HEK293 (cell line): ENCODE measurements around the gene TP73.

ENCODE experiments used
- OVOL3 ChIP-seq: fragments of 450-650 bp; formaldehyde crosslinking; IDR thresholded peaks from 2 replicates; pipeline ENCODE4 v1.5.1; 2016; ENCODE audit warnings: missing biosample characterization, missing genetic modification characterization
- ZEB2 ChIP-seq: fragments of 450-650 bp; formaldehyde crosslinking; IDR thresholded peaks from 2 replicates; pipeline ENCODE4 v1.5.1; 2016; ENCODE audit warnings: missing biosample characterization, missing genetic modification characterization
- ZFP3 ChIP-seq: fragments of 450-650 bp; formaldehyde crosslinking; IDR thresholded peaks from 2 replicates; pipeline ENCODE4 v1.5.1; 2016; ENCODE audit warnings: low read depth, missing biosample characterization, missing genetic modification characterization
- ZNF202 ChIP-seq: fragments of 450-650 bp; formaldehyde crosslinking; IDR thresholded peaks from 2 replicates; pipeline ENCODE4 v1.5.1; 2016; ENCODE audit warnings: missing biosample characterization, missing genetic modification characterization, borderline replicate concordance
- ZNF23 ChIP-seq: fragments of 450-650 bp; formaldehyde crosslinking; IDR thresholded peaks from 2 replicates; pipeline ENCODE4 v1.5.1; 2016; ENCODE audit warnings: missing biosample characterization, missing genetic modification characterization, borderline replicate concordance
- ZNF24 ChIP-seq: fragments of 450-650 bp; formaldehyde crosslinking; IDR thresholded peaks from 2 replicates; pipeline ENCODE4 v1.5.1; 2016; ENCODE audit warnings: missing biosample characterization, missing genetic modification characterization
- ZNF426 ChIP-seq: fragments of 450-650 bp; formaldehyde crosslinking; IDR thresholded peaks from 2 replicates; pipeline ENCODE4 v1.5.1; 2017; ENCODE audit warnings: missing biosample characterization, missing genetic modification characterization, mild to moderate bottlenecking, inconsistent platforms, moderate library complexity
- ZNF501 ChIP-seq: fragments of 450-650 bp; formaldehyde crosslinking; IDR thresholded peaks from 2 replicates; pipeline ENCODE4 v1.5.1; 2016; ENCODE audit warnings: missing biosample characterization, missing genetic modification characterization
- ZNF626 ChIP-seq: fragments of 450-650 bp; sonication (Bioruptor Pico); formaldehyde crosslinking; IDR thresholded peaks from 2 replicates; pipeline ENCODE4 v1.5.1; 2018; ENCODE audit warnings: missing biosample characterization, missing genetic modification characterization, inconsistent platforms
- ZSCAN30 ChIP-seq: fragments of 450-650 bp; IDR thresholded peaks from 2 replicates; pipeline ENCODE4 v1.5.1; 2018; ENCODE audit warnings: missing biosample characterization, mild to moderate bottlenecking, missing genetic modification characterization, moderate library complexity
- TF ChIP-seq, protein P1 (sequence below): fragments of 450-650 bp; formaldehyde crosslinking; IDR thresholded peaks from 2 replicates; pipeline ENCODE4 v1.5.1; 2016; ENCODE audit warnings: missing biosample characterization, missing genetic modification characterization
- TF ChIP-seq, protein P2 (sequence below): fragments of 450-650 bp; formaldehyde crosslinking; IDR thresholded peaks from 2 replicates; pipeline ENCODE4 v1.5.1; 2016; ENCODE audit warnings: missing biosample characterization, missing genetic modification characterization

DNA sequence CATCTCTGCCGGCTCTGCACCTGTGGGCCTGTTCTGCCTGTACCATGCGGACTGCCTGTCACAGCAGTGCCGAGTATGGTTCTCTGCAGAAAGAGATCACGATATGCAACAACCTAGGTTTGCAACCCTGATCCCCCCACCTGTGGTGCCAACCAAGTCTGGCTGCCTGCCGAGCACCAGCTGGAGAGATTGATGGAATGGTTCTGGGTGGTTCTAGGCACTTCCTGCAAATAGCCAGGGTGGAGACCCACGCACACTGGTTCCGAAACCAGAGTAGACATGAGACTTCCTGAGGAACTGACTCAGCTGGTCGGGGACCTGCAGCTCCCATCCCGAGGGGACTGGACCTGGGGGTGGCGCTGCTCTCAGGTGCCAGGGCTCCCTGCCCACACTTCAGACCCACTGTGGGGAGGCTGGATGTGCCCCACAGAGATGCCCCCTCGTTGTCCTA lies 22.1 kb upstream of the TP73 start:
- TF ChIP-seq ZNF24 (tag by site-specific recombination) (no peak), ZEB2 (tag by site-specific recombination) (no peak), ZNF23 (no peak), ZSCAN30 (tag by site-specific recombination) (no peak), ZNF202 (tag by site-specific recombination) (no peak), ZFP3 (tag by site-specific recombination) (no peak), ZNF501 (tag by site-specific recombination) (no peak), ZNF626 (tag by site-specific recombination) (no peak), ZNF426 (no peak), OVOL3 (no peak)
- TF ChIP-seq, protein P1, sequence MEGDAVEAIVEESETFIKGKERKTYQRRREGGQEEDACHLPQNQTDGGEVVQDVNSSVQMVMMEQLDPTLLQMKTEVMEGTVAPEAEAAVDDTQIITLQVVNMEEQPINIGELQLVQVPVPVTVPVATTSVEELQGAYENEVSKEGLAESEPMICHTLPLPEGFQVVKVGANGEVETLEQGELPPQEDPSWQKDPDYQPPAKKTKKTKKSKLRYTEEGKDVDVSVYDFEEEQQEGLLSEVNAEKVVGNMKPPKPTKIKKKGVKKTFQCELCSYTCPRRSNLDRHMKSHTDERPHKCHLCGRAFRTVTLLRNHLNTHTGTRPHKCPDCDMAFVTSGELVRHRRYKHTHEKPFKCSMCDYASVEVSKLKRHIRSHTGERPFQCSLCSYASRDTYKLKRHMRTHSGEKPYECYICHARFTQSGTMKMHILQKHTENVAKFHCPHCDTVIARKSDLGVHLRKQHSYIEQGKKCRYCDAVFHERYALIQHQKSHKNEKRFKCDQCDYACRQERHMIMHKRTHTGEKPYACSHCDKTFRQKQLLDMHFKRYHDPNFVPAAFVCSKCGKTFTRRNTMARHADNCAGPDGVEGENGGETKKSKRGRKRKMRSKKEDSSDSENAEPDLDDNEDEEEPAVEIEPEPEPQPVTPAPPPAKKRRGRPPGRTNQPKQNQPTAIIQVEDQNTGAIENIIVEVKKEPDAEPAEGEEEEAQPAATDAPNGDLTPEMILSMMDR (tag by site-specific recombination) = no peak
- TF ChIP-seq, protein P2, sequence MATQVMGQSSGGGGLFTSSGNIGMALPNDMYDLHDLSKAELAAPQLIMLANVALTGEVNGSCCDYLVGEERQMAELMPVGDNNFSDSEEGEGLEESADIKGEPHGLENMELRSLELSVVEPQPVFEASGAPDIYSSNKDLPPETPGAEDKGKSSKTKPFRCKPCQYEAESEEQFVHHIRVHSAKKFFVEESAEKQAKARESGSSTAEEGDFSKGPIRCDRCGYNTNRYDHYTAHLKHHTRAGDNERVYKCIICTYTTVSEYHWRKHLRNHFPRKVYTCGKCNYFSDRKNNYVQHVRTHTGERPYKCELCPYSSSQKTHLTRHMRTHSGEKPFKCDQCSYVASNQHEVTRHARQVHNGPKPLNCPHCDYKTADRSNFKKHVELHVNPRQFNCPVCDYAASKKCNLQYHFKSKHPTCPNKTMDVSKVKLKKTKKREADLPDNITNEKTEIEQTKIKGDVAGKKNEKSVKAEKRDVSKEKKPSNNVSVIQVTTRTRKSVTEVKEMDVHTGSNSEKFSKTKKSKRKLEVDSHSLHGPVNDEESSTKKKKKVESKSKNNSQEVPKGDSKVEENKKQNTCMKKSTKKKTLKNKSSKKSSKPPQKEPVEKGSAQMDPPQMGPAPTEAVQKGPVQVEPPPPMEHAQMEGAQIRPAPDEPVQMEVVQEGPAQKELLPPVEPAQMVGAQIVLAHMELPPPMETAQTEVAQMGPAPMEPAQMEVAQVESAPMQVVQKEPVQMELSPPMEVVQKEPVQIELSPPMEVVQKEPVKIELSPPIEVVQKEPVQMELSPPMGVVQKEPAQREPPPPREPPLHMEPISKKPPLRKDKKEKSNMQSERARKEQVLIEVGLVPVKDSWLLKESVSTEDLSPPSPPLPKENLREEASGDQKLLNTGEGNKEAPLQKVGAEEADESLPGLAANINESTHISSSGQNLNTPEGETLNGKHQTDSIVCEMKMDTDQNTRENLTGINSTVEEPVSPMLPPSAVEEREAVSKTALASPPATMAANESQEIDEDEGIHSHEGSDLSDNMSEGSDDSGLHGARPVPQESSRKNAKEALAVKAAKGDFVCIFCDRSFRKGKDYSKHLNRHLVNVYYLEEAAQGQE = no peak
